Activated T-helper 9 cell treated with anti-CD3 and anti-CD28 coated beads, Interleukin-2, amount 50 U/mL, for 16 hours (primary cell): ENCODE results near the gene FBXW11.
"Not testable (repeated sequence)": the region's sequence is repeated elsewhere in the genome, so short reads cannot be mapped to it uniquely, and the experiment has no call there.

Experiments used
- DNase-seq: peaks from one replicate; pipeline ENCODE4 v3.0.0-alpha.2; 2020; ENCODE audit warnings: low read depth

Gene FBXW11

DNA sequence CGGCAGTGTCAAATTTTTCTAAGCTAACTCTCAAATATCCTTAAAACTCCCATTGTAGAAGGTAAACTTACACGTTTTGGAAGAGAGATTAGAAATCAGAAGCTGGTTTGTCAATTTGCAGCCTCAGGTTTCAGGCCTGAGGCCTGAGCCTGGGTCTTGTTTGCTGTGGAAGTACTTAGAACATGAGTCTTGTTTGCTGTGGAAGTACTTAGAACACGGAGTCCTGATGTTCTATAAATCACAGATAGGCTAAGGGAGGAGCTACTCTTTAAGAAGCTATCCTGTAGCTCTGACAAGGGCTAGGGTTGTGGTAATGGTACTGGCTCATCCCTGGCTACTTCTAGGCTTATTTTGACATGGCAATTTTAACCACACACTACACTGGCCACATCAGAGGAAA, 97.8 kb downstream of the FBXW11 start:
- DNase-seq = no peak

DNA sequence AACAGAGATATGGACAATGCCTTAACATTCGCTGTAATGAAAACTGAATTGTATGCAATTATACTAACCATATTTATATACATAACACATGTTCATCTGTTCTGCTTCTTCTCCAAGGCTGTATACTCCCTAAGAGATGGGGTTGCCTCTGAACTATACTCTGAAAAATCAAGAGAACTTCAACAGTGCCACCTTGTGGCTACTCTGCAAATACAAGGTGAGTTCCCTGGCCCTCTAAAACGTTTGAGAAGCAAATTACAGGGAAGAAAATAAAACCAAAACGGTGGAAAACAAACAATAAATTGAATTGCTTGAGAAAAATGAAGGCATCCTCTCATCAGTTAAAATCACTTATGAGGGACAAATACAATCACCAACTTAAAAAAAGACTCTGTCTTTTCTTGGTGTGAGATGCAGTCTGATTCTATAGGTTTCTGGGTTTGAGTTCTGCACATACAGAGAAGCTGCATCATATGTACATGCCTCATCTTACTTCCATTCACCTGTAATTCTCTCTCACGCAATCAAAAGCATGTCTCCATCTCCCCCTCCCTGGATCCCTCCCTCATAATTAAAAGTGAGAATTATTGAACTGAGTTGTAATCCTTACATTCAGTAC, 98.6 kb downstream of the FBXW11 start:
- DNase-seq = no peak

DNA sequence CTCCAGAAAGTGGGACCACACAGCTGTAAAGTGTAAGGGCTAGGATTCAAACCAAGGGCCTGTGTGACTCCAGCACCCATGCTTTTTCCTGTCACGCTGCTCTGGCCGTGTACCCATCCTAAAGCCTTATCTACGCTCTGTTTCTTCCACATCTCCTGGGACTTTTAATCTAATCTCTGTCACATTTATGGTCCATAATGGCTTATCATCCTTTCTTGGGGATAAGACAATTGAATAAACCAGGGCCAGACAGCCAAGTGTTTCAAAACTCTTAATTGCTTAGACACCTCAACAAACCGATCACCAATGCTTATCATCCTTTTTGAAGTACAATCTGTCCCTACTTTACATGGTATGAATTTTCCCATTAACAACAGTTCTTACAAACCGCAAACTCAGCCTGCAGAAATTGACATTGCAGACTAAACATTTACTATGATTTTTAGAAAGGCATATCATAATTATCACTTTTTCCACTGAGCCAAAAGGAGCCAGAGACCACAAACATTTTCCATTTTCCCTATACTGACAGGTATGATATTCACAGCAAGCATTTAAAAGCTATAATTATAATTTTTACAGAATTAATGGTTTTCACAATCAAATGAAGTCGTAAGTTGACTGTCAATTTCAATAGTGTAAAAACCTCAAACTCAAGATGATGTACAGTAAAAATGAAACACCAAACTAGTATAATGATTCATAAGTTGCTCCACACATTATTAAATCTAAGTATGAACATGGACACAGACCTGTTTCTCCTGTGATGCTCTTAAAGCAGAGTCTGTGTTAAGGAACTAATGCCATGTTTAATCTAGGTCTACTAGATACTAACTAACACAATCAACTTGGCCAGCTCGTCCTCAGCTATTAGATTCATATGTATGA, 99.5 kb downstream of the FBXW11 start:
- no peak for DNase-seq

- no peak for DNase-seq
Observed at GRCh38 chr5:171906066-171906570, 100.3 kb downstream of the FBXW11 start.

- no peak for DNase-seq
Observed at GRCh38 chr5:171904886-171905285, 101.6 kb downstream of the FBXW11 start.

- no peak for DNase-seq
Observed at GRCh38 chr5:171901764-171902163, 104.7 kb downstream of the FBXW11 start.

- DNase-seq = no peak
Observed at GRCh38 chr5:171899792-171900191, 106.6 kb downstream of the FBXW11 start.

- DNase-seq = no peak
Observed at GRCh38 chr5:171898879-171899278, 107.6 kb downstream of the FBXW11 start.

DNA sequence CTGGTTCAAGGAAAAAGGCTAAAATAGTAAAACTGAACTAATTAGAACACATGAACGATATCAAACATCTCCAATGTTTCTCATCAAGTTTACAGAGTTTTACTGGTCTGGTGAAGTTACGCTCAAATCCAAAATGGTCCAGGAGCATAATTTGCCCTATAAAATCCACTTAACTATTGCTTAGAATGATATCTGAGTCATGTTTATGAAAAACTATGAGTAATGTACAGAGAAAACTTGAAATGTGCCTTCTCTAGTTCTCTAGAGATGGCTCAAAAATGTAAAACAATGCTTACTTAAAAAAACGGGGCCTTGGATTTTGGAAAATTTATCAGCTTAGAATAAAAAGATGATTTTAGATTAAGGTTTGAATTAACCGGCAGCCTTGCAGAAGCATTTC, 108.1 kb downstream of the FBXW11 start:
- no peak for DNase-seq

DNA sequence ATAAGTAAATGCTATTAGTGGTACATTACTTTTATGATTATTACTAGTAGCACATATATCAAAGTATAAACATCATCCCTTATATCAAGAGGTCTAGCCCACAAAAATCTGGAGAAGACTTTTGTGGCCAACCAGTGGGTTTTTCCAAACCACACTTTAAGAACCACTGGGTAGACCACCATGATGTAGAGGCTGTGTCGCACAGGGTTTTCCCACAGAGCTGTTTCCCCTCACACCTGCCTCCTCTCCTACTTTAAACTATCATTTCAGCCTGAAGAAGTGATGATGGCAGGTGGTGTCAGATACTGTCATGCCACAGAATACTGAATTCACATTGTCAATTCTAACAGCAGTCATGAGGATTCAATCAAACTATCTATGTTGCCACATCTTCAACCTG, 109.2 kb downstream of the FBXW11 start:
- no peak for DNase-seq

- no peak for DNase-seq
Observed at GRCh38 chr5:171895081-171895480, 111.4 kb downstream of the FBXW11 start.

- DNase-seq = no peak
Observed at GRCh38 chr5:171893290-171893886, 113.0 kb downstream of the FBXW11 start.

DNA sequence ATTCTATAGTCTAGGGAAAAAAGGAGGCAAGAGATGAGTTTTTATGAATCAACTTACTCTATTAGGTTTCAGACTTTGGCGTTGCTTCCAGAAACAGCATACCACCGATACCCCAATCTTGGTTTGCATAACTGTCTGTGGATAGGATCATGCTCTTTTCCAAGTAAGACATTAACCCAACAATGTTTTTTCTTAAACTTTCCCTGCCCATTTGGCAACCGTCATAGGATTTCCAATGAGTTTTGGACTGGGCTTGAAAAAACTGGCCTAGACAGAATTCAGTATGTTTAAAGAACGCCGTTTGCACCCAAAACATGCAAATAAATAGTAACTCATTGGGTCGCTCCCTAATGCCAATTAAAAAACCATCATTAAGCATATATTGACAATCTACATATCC, 114.8 kb downstream of the FBXW11 start:
- no peak for DNase-seq

DNA sequence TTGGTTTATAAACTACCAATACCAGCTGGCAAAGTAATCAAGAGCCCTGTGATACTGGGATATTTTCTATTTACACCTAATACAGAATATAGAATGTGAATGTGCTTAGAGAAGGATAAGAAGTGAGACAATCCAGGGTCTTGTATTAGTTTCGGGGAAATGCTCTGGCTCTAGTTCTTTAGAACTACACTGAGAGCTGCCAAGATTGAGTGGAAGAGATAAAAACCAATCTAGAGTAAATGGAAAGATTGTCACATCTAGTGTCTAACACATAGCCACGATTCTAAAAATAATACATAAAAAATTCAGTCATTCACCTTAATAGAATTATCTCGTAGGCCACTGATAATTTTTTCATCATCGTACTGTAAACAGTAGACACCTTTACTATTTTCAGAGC, 115.3 kb downstream of the FBXW11 start:
- no peak for DNase-seq

DNA sequence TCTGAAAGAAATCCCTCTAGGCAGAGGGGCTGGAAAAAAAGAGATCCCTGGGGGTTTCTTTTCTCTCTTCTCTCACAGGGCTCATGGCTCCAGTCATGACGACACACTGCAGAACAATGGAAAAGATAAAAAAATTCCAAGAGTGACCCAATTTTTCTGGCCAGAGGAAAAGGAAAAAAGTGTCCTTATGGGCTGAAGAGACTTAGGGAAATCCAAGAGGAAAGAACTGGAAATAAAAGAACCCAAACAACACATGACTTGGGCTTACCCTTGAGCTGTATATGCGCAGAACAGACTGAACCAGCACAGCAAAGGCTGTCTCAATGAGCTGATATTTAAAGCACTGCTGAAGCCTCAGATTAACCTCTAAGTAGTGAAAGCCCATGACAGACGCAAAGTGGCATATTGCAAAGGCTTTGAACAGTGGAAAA, 118.4 kb downstream of the FBXW11 start:
- DNase-seq = no peak

GRCh38 chr5:171886037-171886436, 120.4 kb downstream of the FBXW11 start:
- not testable (repeated sequence) for DNase-seq

- DNase-seq = no peak
Observed at GRCh38 chr5:171882118-171882517, 124.3 kb downstream of the FBXW11 start.

DNA sequence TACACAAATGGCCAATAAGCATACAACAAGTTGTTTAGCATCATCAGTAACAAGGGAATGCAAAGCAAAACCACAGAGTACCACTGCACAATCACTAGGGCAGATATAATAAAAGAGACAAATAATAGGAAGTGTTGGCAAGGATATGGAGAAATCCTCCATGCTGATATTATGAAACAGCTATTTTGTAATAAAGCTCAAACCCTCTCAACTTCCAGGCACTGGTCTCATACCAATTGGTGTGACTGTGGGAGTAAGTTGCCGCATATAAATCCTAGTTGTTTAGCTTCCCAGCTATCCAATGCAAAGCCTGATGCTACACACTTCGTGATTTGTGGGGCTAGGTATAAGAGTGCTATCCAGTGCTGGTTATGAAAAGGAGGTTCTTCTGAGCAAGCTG, 132.2 kb downstream of the FBXW11 start:
- no peak for DNase-seq

DNA sequence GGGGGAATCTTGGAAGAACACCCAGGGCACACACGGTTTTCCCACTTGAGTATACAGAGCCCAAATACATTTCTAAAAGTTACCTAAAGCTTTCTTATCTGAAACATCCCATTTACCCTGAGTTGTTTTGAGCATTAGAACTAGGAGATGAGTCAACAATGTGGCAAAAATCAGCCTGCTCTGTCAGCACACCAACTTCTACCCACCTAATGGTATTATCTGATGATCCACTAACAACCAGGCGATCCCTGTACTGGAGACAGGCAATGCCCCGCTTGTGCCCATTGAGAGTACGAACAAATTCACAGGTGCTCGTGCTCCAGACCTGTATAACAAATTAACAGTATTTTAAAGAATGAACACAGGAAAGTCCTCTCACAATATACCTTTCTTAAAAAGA, 133.8 kb downstream of the FBXW11 start:
- DNase-seq = no peak

DNA sequence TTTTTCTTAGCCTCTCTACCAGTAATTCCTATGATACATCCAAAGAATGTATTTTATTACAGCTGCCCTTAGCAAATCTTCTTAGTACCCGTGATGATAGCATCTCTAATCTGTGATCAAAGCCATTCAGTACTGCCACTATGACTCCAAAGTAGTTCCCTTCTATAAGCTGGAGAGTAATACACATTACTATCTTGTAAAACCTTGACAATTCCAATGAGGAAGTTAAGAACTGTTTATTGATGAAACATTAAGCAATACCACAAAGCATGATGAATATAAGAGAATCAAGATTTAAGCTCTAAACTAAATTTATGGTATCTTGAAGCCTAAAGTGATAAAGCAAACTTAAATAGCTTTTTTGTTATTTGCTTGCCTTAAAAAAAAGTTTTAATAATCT, 134.7 kb downstream of the FBXW11 start:
- DNase-seq = no peak

GRCh38 chr5:171869956-171870355, 136.5 kb downstream of the FBXW11 start:
- no peak for DNase-seq

DNA sequence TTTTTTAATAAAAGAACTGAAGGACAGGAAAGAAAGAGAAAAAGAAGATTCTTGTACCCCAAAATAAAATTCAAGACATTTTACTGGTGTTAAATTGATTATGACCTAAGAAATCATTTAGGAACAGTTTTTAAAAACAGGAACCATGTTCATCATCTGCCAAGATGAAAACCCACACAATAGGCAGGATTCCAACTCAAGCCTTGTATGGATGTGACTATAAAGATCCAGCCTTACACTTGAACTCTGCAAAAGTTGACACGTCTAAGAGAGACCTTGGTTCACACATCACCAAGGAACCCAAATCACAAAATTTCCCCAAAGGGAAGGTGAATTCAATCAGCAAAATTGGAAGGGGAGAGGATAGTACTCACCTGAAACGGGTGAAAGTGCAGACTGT, 138.2 kb downstream of the FBXW11 start:
- no peak for DNase-seq

DNA sequence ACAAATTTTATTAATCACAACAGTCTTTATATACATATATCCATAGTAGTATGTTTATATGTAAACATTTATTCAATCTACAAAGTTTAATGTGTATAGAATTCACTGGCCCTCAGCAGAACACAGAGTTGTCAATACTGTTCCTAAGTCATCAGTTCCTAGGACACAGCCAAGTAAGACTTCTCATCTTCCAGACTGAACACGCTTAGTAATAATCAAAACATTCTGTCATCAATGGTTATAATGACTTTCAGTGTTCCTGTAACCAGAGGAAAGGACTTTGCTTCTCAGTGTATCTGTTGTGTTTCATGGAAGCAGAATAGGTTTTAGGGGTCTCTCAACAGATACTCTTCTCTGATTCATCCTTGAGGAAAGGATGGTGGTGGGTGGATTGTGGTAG, 138.7 kb downstream of the FBXW11 start:
- DNase-seq = no peak
